ENCODE measurements around the gene CHKB.

DNA sequence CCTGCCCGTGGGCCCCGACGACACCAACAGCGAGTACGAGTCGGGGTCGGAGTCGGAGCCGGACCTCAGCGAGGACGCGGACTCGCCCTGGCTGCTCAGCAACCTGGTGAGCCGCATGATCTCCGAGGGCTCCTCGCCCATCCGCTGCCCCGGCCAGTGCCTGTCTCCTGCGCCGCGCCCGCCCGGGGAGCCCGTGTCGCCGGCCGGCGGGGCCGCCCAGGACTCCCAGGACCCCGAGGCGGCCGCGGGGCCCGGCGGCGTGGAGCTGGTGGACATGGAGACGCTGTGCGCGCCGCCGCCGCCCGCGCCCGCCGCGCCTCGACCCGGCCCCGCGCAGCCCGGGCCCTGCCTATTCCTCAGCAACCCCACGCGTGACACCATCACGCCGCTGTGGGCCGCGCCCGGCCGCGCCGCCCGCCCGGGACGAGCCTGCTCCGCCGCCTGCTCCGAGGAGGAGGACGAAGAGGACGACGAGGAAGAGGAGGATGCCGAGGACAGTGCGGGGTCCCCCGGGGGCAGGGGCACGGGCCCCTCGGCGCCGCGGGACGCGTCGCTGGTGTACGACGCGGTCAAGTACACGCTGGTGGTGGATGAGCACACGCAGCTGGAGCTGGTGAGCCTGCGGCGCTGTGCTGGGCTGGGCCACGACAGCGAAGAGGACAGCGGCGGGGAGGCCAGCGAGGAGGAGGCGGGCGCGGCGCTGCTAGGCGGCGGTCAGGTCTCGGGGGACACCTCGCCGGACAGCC lies 21.8 kb upstream of the CHKB start:
- TF ChIP-seq, protein P1, sequence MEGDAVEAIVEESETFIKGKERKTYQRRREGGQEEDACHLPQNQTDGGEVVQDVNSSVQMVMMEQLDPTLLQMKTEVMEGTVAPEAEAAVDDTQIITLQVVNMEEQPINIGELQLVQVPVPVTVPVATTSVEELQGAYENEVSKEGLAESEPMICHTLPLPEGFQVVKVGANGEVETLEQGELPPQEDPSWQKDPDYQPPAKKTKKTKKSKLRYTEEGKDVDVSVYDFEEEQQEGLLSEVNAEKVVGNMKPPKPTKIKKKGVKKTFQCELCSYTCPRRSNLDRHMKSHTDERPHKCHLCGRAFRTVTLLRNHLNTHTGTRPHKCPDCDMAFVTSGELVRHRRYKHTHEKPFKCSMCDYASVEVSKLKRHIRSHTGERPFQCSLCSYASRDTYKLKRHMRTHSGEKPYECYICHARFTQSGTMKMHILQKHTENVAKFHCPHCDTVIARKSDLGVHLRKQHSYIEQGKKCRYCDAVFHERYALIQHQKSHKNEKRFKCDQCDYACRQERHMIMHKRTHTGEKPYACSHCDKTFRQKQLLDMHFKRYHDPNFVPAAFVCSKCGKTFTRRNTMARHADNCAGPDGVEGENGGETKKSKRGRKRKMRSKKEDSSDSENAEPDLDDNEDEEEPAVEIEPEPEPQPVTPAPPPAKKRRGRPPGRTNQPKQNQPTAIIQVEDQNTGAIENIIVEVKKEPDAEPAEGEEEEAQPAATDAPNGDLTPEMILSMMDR (IDR thresholded peaks at IDR 0.05) = no peak
- TF ChIP-seq POLR2A (IDR thresholded peaks at IDR 0.05) (no peak), POLR2AphosphoS5 (IDR thresholded peaks at IDR 0.05) (no peak)

Data from transverse colon (tissue), 4 donors.